Measurements from ENCODE around the gene GTF2A1. TPM values are rescaled to one million over a fixed set of nuclear protein-coding genes. Genes with fewer than 3 reads are reported as not detected.

The GTF2A1 gene
- total RNA-seq, 1 donor from 2014 or later, result 36.4 TPM

DNA sequence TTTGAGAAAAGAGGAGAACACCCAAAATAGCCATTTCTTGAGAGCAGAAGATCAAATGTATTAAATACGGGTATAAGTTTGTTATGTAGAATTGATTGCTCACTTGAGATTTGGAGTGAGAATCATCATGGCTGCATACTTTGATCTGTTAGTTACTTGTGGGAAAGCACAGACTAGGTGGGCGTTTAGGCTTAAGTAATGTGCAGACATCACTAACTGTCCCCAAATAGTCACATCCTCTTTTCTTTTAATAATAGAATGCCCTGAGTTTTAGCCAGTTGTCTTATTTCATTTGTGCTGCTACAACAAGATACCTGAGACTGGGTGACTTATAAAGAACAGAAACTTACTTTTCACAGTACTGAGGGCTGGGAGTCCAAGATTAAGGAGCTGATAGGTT is 14.3 kb upstream of the GTF2A1 start:
- Histone ChIP-seq H3K4me1 (ENCODE audit: insufficient read depth, low read length) (peaks cover 4% of the 10 kb centered on the region), H3K4me2 (ENCODE audit: low read length) (no peak overlapping the region), H3K9ac (ENCODE audit: low read length) (no peak overlapping the region), H3K36me3 (ENCODE audit: insufficient read depth, low read length) (no peaks in the 10 kb centered on the region), H2AFZ (ENCODE audit: low read depth, low read length) (no peak overlapping the region), H3K4me3 (ENCODE audit: insufficient read depth, low read depth, low read length) (no peak overlapping the region), H3K27ac (ENCODE audit: low read depth, low read length) (no peak overlapping the region), H3K9me3 (ENCODE audit: insufficient read depth, low read depth, low read length) (no peaks in the 10 kb centered on the region), H4K20me1 (ENCODE audit: insufficient read depth, low read length) (no peaks in the 10 kb centered on the region), H3K79me2 (ENCODE audit: insufficient read depth, low read length) (no peaks in the 10 kb centered on the region), H3K27me3 (ENCODE audit: insufficient read depth, low read length) (no peaks in the 10 kb centered on the region)
- peaks cover 14% of the 10 kb centered on the region for H3K4me1 Mint-ChIP-seq (ENCODE audit: low read depth, unreplicated experiment)
- H3K27ac Mint-ChIP-seq (ENCODE audit: unreplicated experiment), result no peak overlapping the region
- TF ChIP-seq EZH2 (IDR thresholded peaks at IDR 0.05; ENCODE audit: insufficient read depth, low read length), result no peak
- TF ChIP-seq, protein P1, sequence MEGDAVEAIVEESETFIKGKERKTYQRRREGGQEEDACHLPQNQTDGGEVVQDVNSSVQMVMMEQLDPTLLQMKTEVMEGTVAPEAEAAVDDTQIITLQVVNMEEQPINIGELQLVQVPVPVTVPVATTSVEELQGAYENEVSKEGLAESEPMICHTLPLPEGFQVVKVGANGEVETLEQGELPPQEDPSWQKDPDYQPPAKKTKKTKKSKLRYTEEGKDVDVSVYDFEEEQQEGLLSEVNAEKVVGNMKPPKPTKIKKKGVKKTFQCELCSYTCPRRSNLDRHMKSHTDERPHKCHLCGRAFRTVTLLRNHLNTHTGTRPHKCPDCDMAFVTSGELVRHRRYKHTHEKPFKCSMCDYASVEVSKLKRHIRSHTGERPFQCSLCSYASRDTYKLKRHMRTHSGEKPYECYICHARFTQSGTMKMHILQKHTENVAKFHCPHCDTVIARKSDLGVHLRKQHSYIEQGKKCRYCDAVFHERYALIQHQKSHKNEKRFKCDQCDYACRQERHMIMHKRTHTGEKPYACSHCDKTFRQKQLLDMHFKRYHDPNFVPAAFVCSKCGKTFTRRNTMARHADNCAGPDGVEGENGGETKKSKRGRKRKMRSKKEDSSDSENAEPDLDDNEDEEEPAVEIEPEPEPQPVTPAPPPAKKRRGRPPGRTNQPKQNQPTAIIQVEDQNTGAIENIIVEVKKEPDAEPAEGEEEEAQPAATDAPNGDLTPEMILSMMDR (IDR thresholded peaks at IDR 0.05; ENCODE audit: insufficient read depth, low read depth, low read length), result no peak
- no peak overlapping the region for H3K4me3 Mint-ChIP-seq (ENCODE audit: unreplicated experiment)
- FAIRE-seq (no peak), DNase-seq (ENCODE audit: low read depth) (no peak)
- peaks cover 11% of the 10 kb centered on the region for H3K9me3 Mint-ChIP-seq (ENCODE audit: unreplicated experiment)
- no peaks in the 10 kb centered on the region for H3K27me3 Mint-ChIP-seq (ENCODE audit: low read depth, unreplicated experiment)
- H3K36me3 Mint-ChIP-seq (ENCODE audit: low read depth, unreplicated experiment), result no peaks in the 10 kb centered on the region

DNA sequence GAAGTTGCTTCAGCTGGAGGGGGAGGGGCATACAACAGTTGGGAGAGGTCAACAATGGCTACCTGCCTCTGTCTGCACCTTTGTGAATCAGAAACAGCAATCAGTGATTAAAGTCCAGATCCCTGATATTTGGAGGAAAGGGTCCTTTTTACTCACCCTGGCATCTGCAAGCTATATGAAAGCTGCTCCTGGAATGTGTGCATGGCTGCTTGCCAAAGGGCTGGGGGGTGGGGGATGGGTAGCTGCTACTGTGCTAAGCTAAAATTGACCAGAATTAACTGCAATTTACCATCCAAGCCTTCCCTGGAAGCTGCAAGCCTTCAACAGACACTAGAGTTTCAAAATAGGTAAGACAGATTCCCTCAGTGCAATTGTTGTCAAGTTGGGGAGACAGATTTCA is 13.5 kb upstream of the GTF2A1 start:
- FAIRE-seq, result no peak
- Histone ChIP-seq H4K20me1 (ENCODE audit: insufficient read depth, low read length) (no peaks in the 10 kb centered on the region), H3K4me1 (ENCODE audit: insufficient read depth, low read length) (peaks cover 4% of the 10 kb centered on the region), H3K9me3 (ENCODE audit: insufficient read depth, low read depth, low read length) (no peaks in the 10 kb centered on the region), H3K4me2 (ENCODE audit: low read length) (no peak overlapping the region), H3K79me2 (ENCODE audit: insufficient read depth, low read length) (no peaks in the 10 kb centered on the region), H3K36me3 (ENCODE audit: insufficient read depth, low read length) (no peaks in the 10 kb centered on the region), H3K27ac (ENCODE audit: low read depth, low read length) (no peak overlapping the region), H2AFZ (ENCODE audit: low read depth, low read length) (no peak overlapping the region), H3K4me3 (ENCODE audit: insufficient read depth, low read depth, low read length) (no peak overlapping the region), H3K27me3 (ENCODE audit: insufficient read depth, low read length) (no peaks in the 10 kb centered on the region), H3K9ac (ENCODE audit: low read length) (no peak overlapping the region)
- peaks cover 11% of the 10 kb centered on the region for H3K9me3 Mint-ChIP-seq (ENCODE audit: unreplicated experiment)
- no peak for DNase-seq (ENCODE audit: low read depth)
- no peak for TF ChIP-seq EZH2 (IDR thresholded peaks at IDR 0.05; ENCODE audit: insufficient read depth, low read length)
- TF ChIP-seq, protein P1 (IDR thresholded peaks at IDR 0.05; ENCODE audit: insufficient read depth, low read depth, low read length), result no peak
- peak overlapping the region; percentile 10 for H3K4me3 Mint-ChIP-seq (ENCODE audit: unreplicated experiment)
- H3K36me3 Mint-ChIP-seq (ENCODE audit: low read depth, unreplicated experiment), result no peaks in the 10 kb centered on the region
- H3K4me1 Mint-ChIP-seq (ENCODE audit: low read depth, unreplicated experiment), result peaks cover 14% of the 10 kb centered on the region
- peak overlapping the region; percentile 76 for H3K27ac Mint-ChIP-seq (ENCODE audit: unreplicated experiment)
- no peaks in the 10 kb centered on the region for H3K27me3 Mint-ChIP-seq (ENCODE audit: low read depth, unreplicated experiment)

DNA sequence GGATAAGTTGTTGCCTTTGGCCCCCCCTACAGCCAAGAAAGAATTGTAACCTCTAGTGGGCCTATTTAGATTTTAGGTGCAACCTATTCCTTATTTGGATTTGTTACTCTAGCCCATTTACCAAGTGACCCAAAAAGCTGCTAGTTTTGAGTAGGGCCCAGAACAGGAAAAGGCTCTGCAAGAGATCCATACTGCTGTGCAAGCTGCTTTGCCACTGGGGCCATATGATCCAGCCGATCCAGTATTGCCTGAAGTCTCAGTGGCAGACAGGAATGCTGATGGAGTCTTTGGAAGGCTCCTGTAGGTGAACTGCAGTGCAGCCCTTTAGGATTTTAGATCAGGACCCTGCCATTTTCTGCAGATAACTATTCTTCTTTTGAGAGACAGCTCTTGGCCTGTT is 12.9 kb upstream of the GTF2A1 start:
- no peak overlapping the region for H3K4me3 Mint-ChIP-seq (ENCODE audit: unreplicated experiment)
- DNase-seq (ENCODE audit: low read depth), result no peak
- Histone ChIP-seq H3K27ac (ENCODE audit: low read depth, low read length) (no peak overlapping the region), H3K4me1 (ENCODE audit: insufficient read depth, low read length) (peaks cover 4% of the 10 kb centered on the region), H3K27me3 (ENCODE audit: insufficient read depth, low read length) (no peaks in the 10 kb centered on the region), H3K4me3 (ENCODE audit: insufficient read depth, low read depth, low read length) (no peak overlapping the region), H3K9me3 (ENCODE audit: insufficient read depth, low read depth, low read length) (no peaks in the 10 kb centered on the region), H3K36me3 (ENCODE audit: insufficient read depth, low read length) (no peaks in the 10 kb centered on the region), H3K9ac (ENCODE audit: low read length) (no peak overlapping the region), H3K79me2 (ENCODE audit: insufficient read depth, low read length) (no peaks in the 10 kb centered on the region), H3K4me2 (ENCODE audit: low read length) (no peak overlapping the region), H4K20me1 (ENCODE audit: insufficient read depth, low read length) (no peaks in the 10 kb centered on the region), H2AFZ (ENCODE audit: low read depth, low read length) (no peak overlapping the region)
- H3K36me3 Mint-ChIP-seq (ENCODE audit: low read depth, unreplicated experiment), result no peaks in the 10 kb centered on the region
- peaks cover 14% of the 10 kb centered on the region for H3K4me1 Mint-ChIP-seq (ENCODE audit: low read depth, unreplicated experiment)
- FAIRE-seq, result no peak
- no peak overlapping the region for H3K27ac Mint-ChIP-seq (ENCODE audit: unreplicated experiment)
- H3K27me3 Mint-ChIP-seq (ENCODE audit: low read depth, unreplicated experiment), result no peaks in the 10 kb centered on the region
- TF ChIP-seq, protein P1 (IDR thresholded peaks at IDR 0.05; ENCODE audit: insufficient read depth, low read depth, low read length), result no peak
- TF ChIP-seq EZH2 (IDR thresholded peaks at IDR 0.05; ENCODE audit: insufficient read depth, low read length), result no peak
- peaks cover 11% of the 10 kb centered on the region for H3K9me3 Mint-ChIP-seq (ENCODE audit: unreplicated experiment)

Data from astrocyte (in vitro differentiated cells and primary cell).